Caco-2 (cell line): Measurements from ENCODE around the gene C16orf96. TPM values are rescaled to one million over a fixed set of nuclear protein-coding genes. Genes with fewer than 3 reads are reported as not detected.

Experiments used
- BruUV-seq: library from RNA; stranded (reverse); fragments of 400-500 nt; replicated peaks from 2 replicates; lab custom pipeline; 2021; lab: Mats Ljungman, UMichigan
- CTCF ChIA-PET: fragments of 300-600 bp; sonication (Branson Sonifier 250); formaldehyde crosslinking; loops from one replicate; lab custom pipeline; 2022; ENCODE audit warnings: antibody characterized with exemption; lab: Charles Lee
- POLR2A ChIA-PET: fragments of 300-600 bp; sonication (Branson Sonifier 250); formaldehyde crosslinking; loops from one replicate; lab custom pipeline; 2022; ENCODE audit warnings: antibody characterized with exemption; lab: Charles Lee
- DNase-seq, 2 experiments: peaks; one replicate each; pipeline versions ENCODE4 v3.0.0 to v3.0.0-alpha.2; 2020 to 2022
- H3K27me3 ChIP-seq: replicated peaks from 2 replicates; pipeline ENCODE4 v1.6.0; 2011; ENCODE audit warnings: low read length; ENCODE audit not compliant: control insufficient read depth, insufficient read depth
- H3K36me3 ChIP-seq: 2 replicates; pipeline ENCODE4 v1.5.1; 2011; ENCODE audit warnings: low read length; ENCODE audit not compliant: control insufficient read depth, insufficient read depth
- H3K4me1 ChIP-seq: fragments of 250-450 bp; sonication (Bioruptor Pico); 2 replicates; pipeline ENCODE4 v1.5.1; 2020; ENCODE audit warnings: mild to moderate bottlenecking
- H3K4me3 ChIP-seq: 2 replicates; pipeline ENCODE4 v1.5.1; 2011; ENCODE audit warnings: low read depth, mild to moderate bottlenecking, control low read depth, low read length
- H3K9me3 ChIP-seq: fragments of 250-450 bp; sonication (Bioruptor Pico); 2 replicates; pipeline ENCODE4 v1.5.1; 2020; ENCODE audit warnings: mild to moderate bottlenecking, moderate library complexity
- H3K27ac Mint-ChIP-seq: one replicate; pipeline ENCODE4 v1.8.0; 2022; ENCODE audit warnings: mixed read lengths; ENCODE audit not compliant: unreplicated experiment
- H3K27me3 Mint-ChIP-seq: one replicate; pipeline ENCODE4 v1.8.0; 2022; ENCODE audit warnings: mixed read lengths; ENCODE audit not compliant: insufficient read depth, unreplicated experiment
- H3K36me3 Mint-ChIP-seq: one replicate; pipeline ENCODE4 v1.8.0; 2022; ENCODE audit warnings: mild to moderate bottlenecking, mixed read lengths; ENCODE audit not compliant: insufficient read depth, unreplicated experiment
- H3K4me1 Mint-ChIP-seq: one replicate; pipeline ENCODE4 v1.8.0; 2022; ENCODE audit warnings: low read depth, mixed read lengths; ENCODE audit not compliant: unreplicated experiment
- H3K4me3 Mint-ChIP-seq: one replicate; pipeline ENCODE4 v1.8.0; 2022; ENCODE audit warnings: mild to moderate bottlenecking, moderate library complexity, mixed read lengths; ENCODE audit not compliant: unreplicated experiment
- H3K9me3 Mint-ChIP-seq: one replicate; pipeline ENCODE4 v1.8.0; 2022; ENCODE audit warnings: mixed read lengths; ENCODE audit not compliant: unreplicated experiment
- intact Hi-C: fragments of 100-400 bp; cut with micrococcal nuclease; formaldehyde crosslinking; loops from one replicate; pipeline ENCODE4 v1.10.0; 2022; ENCODE audit not compliant: unreplicated experiment
- total RNA-seq: library from RNA; stranded (reverse); gene quantifications from 2 replicates; pipeline ENCODE4 v1.2.3, GENCODE V29; 2022
- TF ChIP-seq, protein P1 (sequence below), 2 experiments: fragments of 200-600 bp in 1 of 2; IDR thresholded peaks; 1 replicate in 1 of 2; 2 replicates in 1 of 2; pipeline versions ENCODE4 v1.5.1 to v1.8.0; 2011 to 2022; ENCODE audit warnings: antibody characterized with exemption in 1 of 2, control low read depth in 1 of 2, inconsistent platforms in 1 of 2, low read depth in 1 of 2, low read length in 1 of 2, mild to moderate bottlenecking in 1 of 2, moderate library complexity in 1 of 2; ENCODE audit not compliant: insufficient read depth in 1 of 2, severe bottlenecking in 1 of 2, unreplicated experiment in 1 of 2

C16orf96 gene
- total RNA-seq, 1 experiment from 2014 or later: 0.11 TPM

DNA sequence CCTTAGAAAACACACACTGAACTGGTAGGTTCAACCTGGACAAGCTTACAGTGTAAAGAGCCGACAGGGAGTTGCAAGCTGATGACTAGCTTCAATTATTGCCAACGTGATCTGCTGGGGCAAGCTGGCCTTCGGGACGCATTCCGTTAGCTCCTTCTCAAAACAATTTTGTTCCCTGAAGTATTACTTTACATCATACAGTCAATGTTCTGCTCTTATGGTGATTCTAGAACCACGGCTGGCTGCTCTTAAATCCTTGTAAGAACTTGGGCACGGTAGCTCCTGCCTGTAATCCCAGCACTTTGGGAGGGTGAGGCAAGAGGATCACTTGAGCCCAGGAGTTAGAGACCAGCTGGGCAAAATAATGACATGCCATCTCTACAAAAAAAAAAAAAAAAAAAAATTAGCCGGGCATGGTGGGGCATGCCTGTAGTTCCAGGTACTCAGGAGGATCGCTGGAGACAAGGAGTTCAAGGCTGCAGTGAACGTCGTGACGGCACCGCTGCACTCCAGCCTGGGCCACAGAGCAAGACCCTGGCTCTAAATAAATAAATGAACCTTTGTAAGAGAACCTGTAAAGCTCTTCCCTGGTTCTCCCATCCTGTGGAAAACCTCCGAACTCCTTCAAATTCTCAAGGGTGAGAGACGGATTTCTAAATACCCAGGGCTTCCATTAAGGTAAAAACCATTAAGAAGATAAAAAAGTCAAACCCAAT is 19.6 kb upstream of the C16orf96 start:
- Mint-ChIP-seq H3K4me1 (no peaks in the 10 kb centered on the region), H3K36me3 (peaks cover 39% of the 10 kb centered on the region), H3K27ac (peak overlapping the region; percentile 69), H3K4me3 (peak overlapping the region; percentile 75), H3K9me3 (peaks cover 9% of the 10 kb centered on the region), H3K27me3 (no peaks in the 10 kb centered on the region)
- H3K4me1 ChIP-seq: peaks cover 6% of the 10 kb centered on the region
- H3K9me3 ChIP-seq: peaks cover 7% of the 10 kb centered on the region; the same call in 1 of the 2 replicates
- H3K27me3 ChIP-seq: no peaks in the 10 kb centered on the region
- CTCF ChIA-PET: interaction anchor here (0.5 to 0.7 kb wide), 2 partner anchors 14 to 79 kb away, joined by 4 read pairs; no protein-coding TSS in a partner anchor
- TF ChIP-seq, protein P1, sequence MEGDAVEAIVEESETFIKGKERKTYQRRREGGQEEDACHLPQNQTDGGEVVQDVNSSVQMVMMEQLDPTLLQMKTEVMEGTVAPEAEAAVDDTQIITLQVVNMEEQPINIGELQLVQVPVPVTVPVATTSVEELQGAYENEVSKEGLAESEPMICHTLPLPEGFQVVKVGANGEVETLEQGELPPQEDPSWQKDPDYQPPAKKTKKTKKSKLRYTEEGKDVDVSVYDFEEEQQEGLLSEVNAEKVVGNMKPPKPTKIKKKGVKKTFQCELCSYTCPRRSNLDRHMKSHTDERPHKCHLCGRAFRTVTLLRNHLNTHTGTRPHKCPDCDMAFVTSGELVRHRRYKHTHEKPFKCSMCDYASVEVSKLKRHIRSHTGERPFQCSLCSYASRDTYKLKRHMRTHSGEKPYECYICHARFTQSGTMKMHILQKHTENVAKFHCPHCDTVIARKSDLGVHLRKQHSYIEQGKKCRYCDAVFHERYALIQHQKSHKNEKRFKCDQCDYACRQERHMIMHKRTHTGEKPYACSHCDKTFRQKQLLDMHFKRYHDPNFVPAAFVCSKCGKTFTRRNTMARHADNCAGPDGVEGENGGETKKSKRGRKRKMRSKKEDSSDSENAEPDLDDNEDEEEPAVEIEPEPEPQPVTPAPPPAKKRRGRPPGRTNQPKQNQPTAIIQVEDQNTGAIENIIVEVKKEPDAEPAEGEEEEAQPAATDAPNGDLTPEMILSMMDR (IDR thresholded peaks at IDR 0.05; ENCODE audit: insufficient read depth in 1 of 2, low read depth in 1 of 2, low read length in 1 of 2, severe bottlenecking in 1 of 2, unreplicated experiment in 1 of 2): no peak
- no peak overlapping the region for H3K4me3 ChIP-seq
- intact Hi-C loops: no loop called here
- BruUV-seq: no TSS peak
- POLR2A ChIA-PET: interaction anchor here (0.6 kb wide), 1 partner anchor 10 kb away, joined by 6 read pairs; no protein-coding TSS in a partner anchor
- H3K36me3 ChIP-seq: no peaks in the 10 kb centered on the region; the same call in none of the 2 replicates
- no peak for DNase-seq

DNA sequence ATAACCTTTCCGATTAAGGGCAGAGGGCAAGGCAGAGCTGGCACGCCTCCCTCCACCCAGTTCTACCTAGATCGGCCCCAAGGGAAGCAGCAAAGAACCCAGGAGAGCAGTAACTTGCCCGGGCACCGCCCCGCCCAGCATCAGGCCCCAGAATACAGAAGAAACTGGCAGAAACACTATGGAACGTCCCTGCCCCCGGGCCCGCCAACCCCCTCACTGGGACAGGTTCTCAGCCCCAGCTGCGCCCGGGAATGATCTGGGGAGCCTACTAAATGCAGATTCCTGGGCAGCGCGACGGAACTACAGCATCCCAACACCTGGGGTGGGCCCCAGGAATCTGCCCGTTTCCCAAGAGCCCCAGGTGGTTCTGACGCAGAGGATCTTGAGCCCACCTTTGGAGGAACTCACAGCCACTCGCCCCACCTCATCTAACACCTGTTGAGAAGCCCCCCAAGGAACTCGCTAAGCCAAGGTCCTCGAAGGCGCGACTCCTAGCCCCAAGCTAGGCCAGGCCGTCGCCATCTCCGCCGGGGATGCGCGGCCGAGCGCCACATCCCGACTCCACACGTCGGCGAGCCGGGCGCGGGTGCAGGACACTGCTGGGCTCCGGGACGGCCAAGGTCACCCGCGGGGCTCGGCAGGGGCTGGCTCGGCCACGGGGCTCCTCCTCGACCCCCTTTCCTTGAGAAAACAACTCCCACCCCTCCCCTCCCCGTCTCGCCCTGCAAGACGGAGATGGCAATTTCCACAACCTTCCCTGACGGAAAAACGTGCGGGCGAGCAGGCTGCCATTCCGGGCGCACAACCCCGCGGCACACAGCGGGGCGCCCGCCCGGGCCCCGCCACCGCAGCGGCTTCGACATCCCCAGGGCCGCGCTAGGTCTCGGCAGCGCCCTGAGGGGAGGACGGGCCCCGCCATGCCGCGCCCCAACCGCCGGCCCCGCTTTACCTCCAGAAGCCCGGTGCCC is 18.5 kb upstream of the C16orf96 start:
- intact Hi-C loops: no loop called here
- no peaks in the 10 kb centered on the region; the same call in 1 of the 2 replicates for H3K36me3 ChIP-seq
- Mint-ChIP-seq H3K4me1 (no peaks in the 10 kb centered on the region), H3K9me3 (peaks cover 9% of the 10 kb centered on the region), H3K27ac (peak overlapping the region; percentile 69), H3K27me3 (no peaks in the 10 kb centered on the region), H3K36me3 (peaks cover 33% of the 10 kb centered on the region), H3K4me3 (peak overlapping the region; percentile 75)
- peaks cover 6% of the 10 kb centered on the region for H3K4me1 ChIP-seq
- BruUV-seq: no TSS peak
- H3K9me3 ChIP-seq: peaks cover 7% of the 10 kb centered on the region; the same call in 1 of the 2 replicates
- ChIA-PET CTCF (interaction anchor here (0.6 to 1.7 kb wide), 2 partner anchors 11 to 12 kb away, joined by 3 to 11 read pairs; no protein-coding TSS in a partner anchor), POLR2A (interaction anchor here (0.5 to 2.0 kb wide), 4 partner anchors 10 to 78 kb away, joined by 3 to 9 read pairs (median 6); partner anchors contain the start of gene UBALD1)
- H3K4me3 ChIP-seq: peak overlapping the region; percentile 90
- H3K27me3 ChIP-seq: no peaks in the 10 kb centered on the region
- TF ChIP-seq, protein P1 (IDR thresholded peaks at IDR 0.05; ENCODE audit: insufficient read depth in 1 of 2, low read depth in 1 of 2, low read length in 1 of 2, severe bottlenecking in 1 of 2, unreplicated experiment in 1 of 2): no peak
- DNase-seq: no peak
